Adipocyte (in vitro differentiated cells): Measurements from ENCODE around the gene TRAPPC6A.
A peak's percentile ranks its signal among the peaks of the same experiment; 100 is the strongest.

ENCODE experiments used
- DNase-seq: peaks from one replicate; pipeline ENCODE4 v3.0.0-alpha.2; 2015; ENCODE audit warnings: low read depth
- H3K27me3 ChIP-seq: replicated peaks from 2 replicates; pipeline ENCODE4 v1.7.0; 2013; ENCODE audit warnings: mild to moderate bottlenecking, low read length, moderate library complexity; ENCODE audit not compliant: control insufficient read depth, insufficient read depth
- H3K36me3 ChIP-seq: 2 replicates; pipeline ENCODE4 v1.7.0; 2013; ENCODE audit warnings: low read length, mild to moderate bottlenecking, moderate library complexity; ENCODE audit not compliant: control insufficient read depth, insufficient read depth, severe bottlenecking
- H3K4me1 ChIP-seq: 2 replicates; pipeline ENCODE4 v1.7.0; 2013; ENCODE audit warnings: mild to moderate bottlenecking, low read length, moderate library complexity; ENCODE audit not compliant: control insufficient read depth, insufficient read depth
- H3K4me3 ChIP-seq: 2 replicates; pipeline ENCODE4 v1.7.0; 2013; ENCODE audit warnings: mild to moderate bottlenecking, low read length, moderate library complexity
- H3K9ac ChIP-seq: 2 replicates; pipeline ENCODE4 v1.7.0; 2013; ENCODE audit warnings: mild to moderate bottlenecking, low read length, moderate library complexity
- H3K9me3 ChIP-seq: 2 replicates; pipeline ENCODE4 v1.7.0; 2013; ENCODE audit warnings: mild to moderate bottlenecking, low read length, moderate library complexity; ENCODE audit not compliant: control insufficient read depth

The TRAPPC6A gene

GRCh38 chr19:45133661-45134060 is 44.4 kb downstream of the TRAPPC6A start:
- DNase-seq: no peak
- Histone ChIP-seq H3K27me3 (no peaks in the 10 kb centered on the region), H3K4me3 (no peak overlapping the region), H3K36me3 (no peaks in the 10 kb centered on the region), H3K4me1 (no peaks in the 10 kb centered on the region), H3K9ac (no peak overlapping the region), H3K9me3 (no peaks in the 10 kb centered on the region)

DNA sequence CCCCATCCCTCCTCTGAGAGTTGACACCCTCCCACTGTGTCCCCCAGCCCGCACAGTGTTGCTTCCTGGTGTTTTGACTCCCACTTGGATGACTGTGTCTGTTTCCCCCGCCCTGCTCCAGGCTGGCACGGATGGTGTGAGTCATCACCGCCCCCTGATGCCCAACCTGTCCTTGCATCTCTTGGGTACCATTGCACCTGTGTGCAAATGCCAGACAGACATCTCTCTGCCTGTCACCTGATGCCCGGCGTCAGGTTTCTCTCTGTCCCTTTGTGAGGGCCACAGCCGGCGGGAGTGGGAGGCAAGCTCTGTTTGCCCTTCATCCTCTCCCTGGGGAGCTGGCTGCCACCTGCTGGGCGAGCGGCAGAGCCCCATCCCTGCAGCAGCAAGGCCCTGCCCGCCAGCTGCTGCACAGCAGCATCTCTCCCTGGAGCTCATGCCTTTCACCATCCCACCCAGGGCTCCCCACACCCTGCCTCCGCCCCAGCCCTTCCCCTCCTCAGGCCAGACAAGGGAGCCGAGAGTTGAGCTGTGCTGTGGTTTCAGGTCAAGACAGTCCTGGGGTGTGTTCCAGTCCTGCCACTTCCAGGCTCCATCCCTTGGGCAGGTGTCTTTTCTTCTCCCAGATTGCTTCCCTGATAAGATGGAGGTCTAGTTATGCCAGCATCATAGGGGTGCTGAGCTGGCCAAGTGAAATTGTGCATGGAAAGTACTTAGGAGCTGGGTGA is 47.0 kb downstream of the TRAPPC6A start:
- no peak overlapping the region for H3K9ac ChIP-seq
- H3K36me3 ChIP-seq: no peaks in the 10 kb centered on the region
- DNase-seq: no peak
- no peaks in the 10 kb centered on the region for H3K4me1 ChIP-seq
- no peaks in the 10 kb centered on the region for H3K9me3 ChIP-seq
- H3K4me3 ChIP-seq: no peak overlapping the region
- H3K27me3 ChIP-seq: no peaks in the 10 kb centered on the region

DNA sequence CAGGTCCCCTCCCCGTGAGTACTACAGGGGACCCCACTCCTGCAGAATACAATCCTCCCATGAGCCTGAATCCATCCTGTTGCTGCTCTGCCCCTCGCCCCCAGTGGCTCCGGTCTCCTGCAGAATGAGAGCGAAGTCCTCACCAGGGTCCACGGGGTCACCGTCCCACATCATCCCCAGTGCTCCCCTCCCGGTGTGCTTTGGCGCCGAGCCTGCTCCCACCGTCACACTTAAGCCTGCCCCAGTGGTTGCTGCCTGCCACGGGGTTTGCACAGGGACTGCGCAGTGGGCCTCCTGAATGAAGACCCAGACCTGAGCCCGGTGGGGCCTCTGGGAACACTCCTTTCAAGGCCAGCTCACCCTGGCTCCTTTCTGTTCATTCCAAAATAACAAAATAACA is 47.8 kb downstream of the TRAPPC6A start:
- no peak for DNase-seq
- Histone ChIP-seq H3K36me3 (no peaks in the 10 kb centered on the region), H3K4me3 (no peak overlapping the region), H3K9me3 (no peaks in the 10 kb centered on the region), H3K27me3 (no peaks in the 10 kb centered on the region), H3K9ac (no peak overlapping the region), H3K4me1 (no peaks in the 10 kb centered on the region)

GRCh38 chr19:45128806-45129205 is 49.2 kb downstream of the TRAPPC6A start:
- Histone ChIP-seq H3K9ac (no peak overlapping the region), H3K27me3 (no peaks in the 10 kb centered on the region), H3K4me3 (no peak overlapping the region), H3K9me3 (no peaks in the 10 kb centered on the region), H3K36me3 (no peaks in the 10 kb centered on the region), H3K4me1 (peaks cover 3% of the 10 kb centered on the region)
- DNase-seq: no peak

GRCh38 chr19:45128146-45128545 is 49.9 kb downstream of the TRAPPC6A start:
- no peaks in the 10 kb centered on the region for H3K27me3 ChIP-seq
- no peak overlapping the region for H3K4me3 ChIP-seq
- H3K9ac ChIP-seq: no peak overlapping the region
- peaks cover 10% of the 10 kb centered on the region for H3K4me1 ChIP-seq
- no peaks in the 10 kb centered on the region for H3K36me3 ChIP-seq
- H3K9me3 ChIP-seq: no peaks in the 10 kb centered on the region
- DNase-seq: no peak

GRCh38 chr19:45126654-45127053 is 51.4 kb downstream of the TRAPPC6A start:
- Histone ChIP-seq H3K4me1 (peaks cover 10% of the 10 kb centered on the region), H3K36me3 (no peaks in the 10 kb centered on the region), H3K27me3 (no peaks in the 10 kb centered on the region), H3K9me3 (no peaks in the 10 kb centered on the region), H3K9ac (no peak overlapping the region), H3K4me3 (no peak overlapping the region)
- no peak for DNase-seq

DNA sequence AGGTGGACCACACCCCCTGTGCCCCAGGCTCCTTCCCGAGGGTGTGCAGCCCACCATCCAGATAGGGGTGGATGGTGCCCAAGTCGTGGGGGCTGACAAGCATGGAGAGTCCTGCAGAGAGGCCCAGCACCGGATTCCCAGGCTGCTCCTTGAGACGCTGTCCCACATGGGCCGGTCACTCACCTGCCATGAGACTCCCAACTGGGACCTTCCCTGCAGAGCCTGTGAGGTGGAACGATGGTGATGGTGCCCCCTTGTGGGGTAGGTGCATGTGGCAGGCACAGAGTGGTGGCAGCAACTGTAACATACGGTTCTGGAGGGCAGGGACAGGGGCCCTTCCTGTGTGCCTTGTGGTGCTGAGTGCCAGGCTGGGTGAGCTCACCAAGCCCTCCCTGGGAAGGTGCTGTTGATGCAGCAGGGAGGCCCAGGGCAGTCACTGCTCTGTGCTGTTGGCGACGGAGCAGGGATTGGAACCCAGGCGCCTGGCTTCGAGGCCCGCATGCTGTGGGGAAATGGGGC is 52.0 kb downstream of the TRAPPC6A start:
- Histone ChIP-seq H3K9me3 (no peaks in the 10 kb centered on the region), H3K4me1 (peaks cover 10% of the 10 kb centered on the region), H3K36me3 (no peaks in the 10 kb centered on the region), H3K9ac (no peak overlapping the region), H3K27me3 (no peaks in the 10 kb centered on the region), H3K4me3 (no peak overlapping the region)
- DNase-seq: peak; percentile 42

DNA sequence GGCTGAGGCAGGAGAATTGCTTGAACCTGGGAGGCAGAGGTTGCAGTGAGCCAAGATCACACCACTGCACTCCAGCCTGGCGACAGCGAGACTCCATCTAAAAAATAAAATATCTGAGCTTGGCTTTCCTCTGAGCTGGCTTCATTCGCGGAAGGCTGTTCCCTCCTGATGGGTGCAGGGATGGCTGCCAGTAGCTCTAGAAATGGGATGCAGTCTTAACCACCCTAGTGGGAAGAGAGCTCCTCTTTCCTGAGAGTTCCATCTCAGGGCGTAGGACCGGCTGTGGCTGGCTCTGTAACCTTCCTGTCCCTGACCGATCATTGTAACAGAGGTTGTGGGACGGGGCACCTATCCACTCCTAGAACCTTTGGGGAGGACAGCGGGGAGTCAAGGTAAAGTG is 52.7 kb downstream of the TRAPPC6A start:
- no peaks in the 10 kb centered on the region for H3K27me3 ChIP-seq
- H3K9ac ChIP-seq: no peak overlapping the region
- H3K9me3 ChIP-seq: no peaks in the 10 kb centered on the region
- H3K4me1 ChIP-seq: peaks cover 10% of the 10 kb centered on the region
- H3K36me3 ChIP-seq: no peaks in the 10 kb centered on the region
- no peak overlapping the region for H3K4me3 ChIP-seq
- no peak for DNase-seq

GRCh38 chr19:45124021-45124420 is 54.0 kb downstream of the TRAPPC6A start:
- no peaks in the 10 kb centered on the region for H3K9me3 ChIP-seq
- peaks cover 10% of the 10 kb centered on the region for H3K4me1 ChIP-seq
- H3K36me3 ChIP-seq: no peaks in the 10 kb centered on the region
- no peaks in the 10 kb centered on the region for H3K27me3 ChIP-seq
- DNase-seq: no peak
- no peak overlapping the region for H3K9ac ChIP-seq
- no peak overlapping the region for H3K4me3 ChIP-seq

DNA sequence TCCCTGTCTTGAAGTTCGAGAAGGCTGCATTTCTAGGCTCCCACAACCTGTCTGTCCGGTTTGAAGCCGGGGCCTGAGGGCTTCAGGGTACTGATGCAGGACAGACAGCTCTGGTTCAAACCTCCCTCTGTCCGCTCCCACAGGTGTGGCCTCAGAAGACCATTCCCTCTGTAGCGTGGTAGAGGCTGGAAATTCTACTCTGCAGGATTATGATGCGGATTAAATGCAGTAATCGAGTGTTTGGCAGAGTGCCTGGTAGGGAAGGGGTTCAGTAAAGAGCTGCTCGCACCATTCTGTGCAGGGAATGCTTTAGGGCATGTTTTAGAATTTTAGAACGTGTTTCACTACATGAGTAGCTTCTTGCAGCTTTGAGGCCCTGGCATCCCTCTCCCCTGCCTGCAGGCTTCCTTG is 54.6 kb downstream of the TRAPPC6A start:
- H3K9ac ChIP-seq: no peak overlapping the region
- no peak overlapping the region for H3K4me3 ChIP-seq
- H3K27me3 ChIP-seq: no peaks in the 10 kb centered on the region
- no peaks in the 10 kb centered on the region for H3K9me3 ChIP-seq
- H3K4me1 ChIP-seq: peaks cover 10% of the 10 kb centered on the region
- peak; percentile 17 for DNase-seq
- H3K36me3 ChIP-seq: no peaks in the 10 kb centered on the region

- no peaks in the 10 kb centered on the region for H3K9me3 ChIP-seq
- peaks cover 10% of the 10 kb centered on the region for H3K4me1 ChIP-seq
- no peak for DNase-seq
- H3K9ac ChIP-seq: no peak overlapping the region
- no peaks in the 10 kb centered on the region for H3K27me3 ChIP-seq
- no peak overlapping the region for H3K4me3 ChIP-seq
- H3K36me3 ChIP-seq: no peaks in the 10 kb centered on the region
Measured at GRCh38 chr19:45122832-45123231, 55.2 kb downstream of the TRAPPC6A start.
